ENCODE measurements around the gene MTG2.

- TF ChIP-seq PREB (CRISPR knock-in tag; IDR thresholded peaks at IDR 0.05; ENCODE audit: borderline replicate concordance), result no peak
- no peak for TF ChIP-seq CTCF (IDR thresholded peaks at IDR 0.05)
- TF ChIP-seq ZNF263 (CRISPR knock-in tag; IDR thresholded peaks at IDR 0.05; ENCODE audit: low read depth), result no peak
- TF ChIP-seq ATF3 (CRISPR knock-in tag; conservative IDR thresholded peaks at IDR 0.05), result no peak
- TF ChIP-seq ZNF121 (CRISPR knock-in tag; IDR thresholded peaks at IDR 0.05), result no peak
- no peak for TF ChIP-seq TEAD1 (CRISPR knock-in tag; IDR thresholded peaks at IDR 0.05)
- TF ChIP-seq SP1 (CRISPR knock-in tag; conservative IDR thresholded peaks at IDR 0.05), result no peak
- no peak for TF ChIP-seq ZBTB21 (CRISPR knock-in tag; IDR thresholded peaks at IDR 0.05; ENCODE audit: borderline replicate concordance)
- no peak for TF ChIP-seq STAT6 (CRISPR knock-in tag; conservative IDR thresholded peaks at IDR 0.05; ENCODE audit: low read depth)
- TF ChIP-seq ATF1 (CRISPR knock-in tag; IDR thresholded peaks at IDR 0.05), result no peak
- TF ChIP-seq ATF6 (CRISPR knock-in tag; IDR thresholded peaks at IDR 0.05), result no peak
- no peak for TF ChIP-seq USF2 (CRISPR knock-in tag; IDR thresholded peaks at IDR 0.05)
Measured at GRCh38 chr20:62158541-62158940, 24.3 kb upstream of the MTG2 start.

Measured in WTC11 (cell line).